ENCODE data around the gene EML1. TPM values are rescaled to one million over a fixed set of nuclear protein-coding genes. Genes with fewer than 3 reads are reported as not detected.
"Not testable (repeated sequence)": the region's sequence is repeated elsewhere in the genome, so short reads cannot be mapped to it uniquely, and the experiment has no call there.

Gene EML1
- total RNA-seq, 2 donors from 2014 or later: 2.2 TPM; not detected in 1

- ATAC-seq (no peak), DNase-seq (ENCODE audit: low spot score in 2 of 2) (peak in 1 of 2 donors; percentile 40)
- no peak overlapping the region for H3K27ac Mint-ChIP-seq
- no peaks in the 10 kb centered on the region for H3K9me3 Mint-ChIP-seq
- H3K36me3 Mint-ChIP-seq: no peaks in the 10 kb centered on the region
These were observed 145.2 kb downstream of the EML1 start for GRCh38 chr14:99938376-99938775.

DNA sequence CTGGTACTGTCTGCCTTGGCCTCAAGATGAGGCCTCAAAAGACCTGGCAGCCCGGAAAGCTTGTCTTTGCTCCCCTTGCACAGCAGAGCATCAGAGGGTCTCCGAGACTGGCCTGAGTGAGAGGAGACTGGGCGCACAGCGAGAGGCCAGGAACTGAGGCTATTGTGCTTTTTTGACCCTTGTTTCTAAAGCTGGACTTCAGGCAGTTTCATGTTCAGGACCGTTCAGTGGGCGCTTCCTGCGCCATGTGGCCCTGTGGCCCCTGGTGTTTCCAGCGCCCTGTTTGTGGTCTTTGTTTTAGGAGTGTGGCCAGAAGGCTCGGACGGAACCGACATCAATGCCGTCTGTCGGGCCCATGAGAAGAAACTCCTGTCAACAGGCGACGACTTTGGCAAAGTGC is 145.7 kb downstream of the EML1 start:
- Mint-ChIP-seq H3K36me3 (no peaks in the 10 kb centered on the region), H3K9me3 (no peaks in the 10 kb centered on the region), H3K27ac (no peak overlapping the region)
- DNase-seq (ENCODE audit: low spot score in 2 of 2): peak in 1 of 2 donors; percentile 13
- ATAC-seq: no peak

- peak in 1 of 2 donors; percentile 45 for DNase-seq (ENCODE audit: low spot score in 2 of 2)
- Mint-ChIP-seq H3K36me3 (no peaks in the 10 kb centered on the region), H3K27ac (no peak overlapping the region), H3K9me3 (no peaks in the 10 kb centered on the region)
- no peak for ATAC-seq
These were observed 146.2 kb downstream of the EML1 start for GRCh38 chr14:99939421-99939820.

GRCh38 chr14:99940064-99940463 is 146.9 kb downstream of the EML1 start:
- Mint-ChIP-seq H3K36me3 (no peaks in the 10 kb centered on the region), H3K27ac (no peak overlapping the region), H3K9me3 (no peaks in the 10 kb centered on the region)
- ATAC-seq (no peak), DNase-seq (ENCODE audit: low spot score in 2 of 2) (no peak)

DNA sequence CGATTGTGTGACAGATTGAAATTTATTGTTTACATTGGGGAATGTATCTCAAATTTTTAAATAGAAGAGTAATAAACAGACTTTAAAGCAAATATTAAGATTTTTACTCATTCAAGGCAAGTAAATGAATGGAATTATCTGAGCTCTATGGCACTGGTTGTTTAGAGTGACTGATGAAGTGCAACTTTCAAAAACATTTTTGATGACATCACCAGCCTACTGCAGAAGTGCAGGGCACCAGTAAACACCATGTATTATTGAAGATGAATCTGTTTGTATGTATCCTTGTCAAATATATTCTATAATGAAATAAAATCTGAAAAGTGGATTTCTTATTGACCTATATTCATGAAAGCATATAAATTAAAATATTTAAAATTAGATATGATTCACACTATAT is 148.0 kb downstream of the EML1 start:
- Mint-ChIP-seq H3K36me3 (no peaks in the 10 kb centered on the region), H3K27ac (no peak overlapping the region), H3K9me3 (no peaks in the 10 kb centered on the region)
- ATAC-seq (no peak), DNase-seq (ENCODE audit: low spot score in 2 of 2) (no peak)

DNA sequence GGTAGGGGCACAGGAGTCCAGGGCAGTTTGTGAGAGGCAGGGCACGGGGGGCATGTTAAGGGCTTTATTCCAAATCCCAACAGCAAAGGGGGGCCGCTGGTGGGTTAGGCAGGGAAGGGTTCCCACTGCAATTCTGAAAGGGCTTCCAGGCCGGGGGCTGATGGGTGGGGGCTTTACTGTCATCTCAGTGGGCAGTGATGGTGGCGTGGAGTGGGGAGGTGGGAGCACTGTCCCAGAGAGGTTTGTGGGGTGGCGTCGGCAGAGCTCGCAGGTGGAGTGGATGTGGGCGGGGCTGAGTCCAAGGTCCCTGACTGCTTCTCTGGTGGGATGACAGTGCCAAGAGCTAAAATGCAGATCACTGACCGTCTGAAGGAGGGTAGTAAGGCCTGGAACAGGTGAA is 150.4 kb downstream of the EML1 start:
- H3K36me3 Mint-ChIP-seq: no peaks in the 10 kb centered on the region
- no peak for ATAC-seq
- DNase-seq (ENCODE audit: low spot score in 2 of 2): no peak
- H3K9me3 Mint-ChIP-seq: no peaks in the 10 kb centered on the region
- H3K27ac Mint-ChIP-seq: no peak overlapping the region

- Mint-ChIP-seq H3K36me3 (no peaks in the 10 kb centered on the region), H3K27ac (no peak overlapping the region), H3K9me3 (no peaks in the 10 kb centered on the region)
- DNase-seq (ENCODE audit: low spot score in 2 of 2): no peak
- ATAC-seq: no peak
These were observed 151.0 kb downstream of the EML1 start for GRCh38 chr14:99944241-99944651.

- peak in 1 of 2 donors; percentile 52 for ATAC-seq
- DNase-seq (ENCODE audit: low spot score in 2 of 2): no peak
These were observed 152.8 kb downstream of the EML1 start for GRCh38 chr14:99945732-99946651.

DNA sequence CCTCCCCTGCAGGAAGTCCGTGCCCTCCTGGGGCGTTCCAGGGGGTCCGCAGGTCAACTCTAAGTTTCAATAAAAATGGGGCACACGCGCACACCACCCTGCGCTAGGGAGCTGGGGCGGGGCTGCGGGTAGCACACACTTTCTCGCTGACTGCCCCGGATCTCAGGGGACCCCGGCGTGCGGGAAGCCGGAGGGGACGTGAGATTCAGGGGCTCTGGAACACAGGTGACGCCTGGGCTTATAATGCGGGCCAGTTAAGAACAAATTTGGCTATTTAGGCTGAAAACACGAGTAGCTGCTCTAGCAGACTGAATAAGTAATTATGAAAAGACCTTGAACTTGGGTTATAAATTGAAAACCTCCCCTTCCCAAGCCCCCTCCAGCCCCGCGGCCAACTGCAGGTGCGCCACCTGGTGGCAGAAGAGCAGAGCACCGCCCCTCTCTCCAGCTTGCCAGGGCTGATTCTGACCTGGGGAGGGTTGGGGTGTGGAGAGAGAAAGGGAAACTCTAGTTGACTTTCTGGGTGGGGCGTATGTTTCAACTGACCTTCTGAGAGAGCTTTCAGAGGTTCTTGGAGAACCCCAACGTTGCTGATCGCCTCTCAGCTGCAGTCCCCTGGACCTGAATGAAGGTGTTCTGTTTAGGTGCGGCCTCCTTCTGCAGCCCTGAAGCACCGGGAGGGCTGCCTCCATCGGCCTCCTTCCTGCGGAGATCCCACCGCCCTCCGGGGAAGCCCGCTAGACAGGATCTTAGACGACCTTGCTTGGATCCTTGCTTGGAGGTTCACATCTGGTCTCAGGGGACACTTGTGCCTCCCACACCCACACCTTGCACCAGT is 153.7 kb downstream of the EML1 start:
- H3K36me3 Mint-ChIP-seq: no peaks in the 10 kb centered on the region
- DNase-seq (ENCODE audit: low spot score in 2 of 2): peak in 1 of 2 donors; percentile 77
- peak overlapping the region in 1 of 2 donors; percentile 14 for H3K27ac Mint-ChIP-seq
- peak; percentile 74 to 82 for ATAC-seq
- no peaks in the 10 kb centered on the region for H3K9me3 Mint-ChIP-seq

More at GRCh38 chr14:99945732-99946651, 152.8 kb downstream of the EML1 start:
- no peaks in the 10 kb centered on the region for H3K36me3 Mint-ChIP-seq
- no peaks in the 10 kb centered on the region for H3K9me3 Mint-ChIP-seq
- no peak overlapping the region for H3K27ac Mint-ChIP-seq

GRCh38 chr14:99947695-99948094 is 154.5 kb downstream of the EML1 start:
- no peak overlapping the region for H3K27ac Mint-ChIP-seq
- no peaks in the 10 kb centered on the region for H3K36me3 Mint-ChIP-seq
- peaks cover 0 to 1% of the 10 kb centered on the region in 2 donors for H3K9me3 Mint-ChIP-seq
- ATAC-seq (no peak), DNase-seq (ENCODE audit: low spot score in 2 of 2) (no peak)

GRCh38 chr14:99949011-99949732 is 156.0 kb downstream of the EML1 start:
- peak in 1 of 2 donors; percentile 32 for DNase-seq (ENCODE audit: low spot score in 2 of 2)
- ATAC-seq: peak in 1 of 2 donors; percentile 77
- H3K27ac Mint-ChIP-seq: peak overlapping the region in 1 of 2 donors; percentile 79
- H3K9me3 Mint-ChIP-seq, H3K36me3 Mint-ChIP-seq: not testable (repeated sequence)

DNA sequence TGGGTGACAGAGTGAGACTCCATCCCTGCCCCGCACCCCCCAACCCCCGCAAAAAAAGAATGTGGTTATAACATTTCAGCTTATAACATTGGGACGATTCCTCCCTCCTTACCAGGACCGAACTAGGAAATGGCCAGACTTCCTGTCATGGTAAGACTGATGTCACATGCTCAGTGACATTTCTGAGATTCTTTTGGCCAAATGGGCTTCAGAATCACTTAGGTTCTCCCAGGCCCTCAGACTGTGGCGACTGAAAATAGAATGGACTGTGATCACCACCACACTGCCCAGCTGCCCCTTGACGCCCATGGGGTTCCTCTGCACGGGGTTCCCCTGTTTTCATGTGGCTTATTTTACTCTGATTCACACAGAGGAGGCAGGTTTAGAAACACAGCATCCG is 157.0 kb downstream of the EML1 start:
- Mint-ChIP-seq H3K27ac (no peak overlapping the region), H3K9me3 (peaks cover 5 to 7% of the 10 kb centered on the region in 2 donors), H3K36me3 (peaks cover 0 to 4% of the 10 kb centered on the region in 2 donors)
- no peak for DNase-seq (ENCODE audit: low spot score in 2 of 2)
- no peak for ATAC-seq

GRCh38 chr14:99951085-99951484 is 157.9 kb downstream of the EML1 start:
- DNase-seq (ENCODE audit: low spot score in 2 of 2) (no peak), ATAC-seq (no peak)
- Mint-ChIP-seq H3K36me3 (peaks cover 0 to 4% of the 10 kb centered on the region in 2 donors), H3K27ac (no peak overlapping the region), H3K9me3 (peaks cover 5 to 7% of the 10 kb centered on the region in 2 donors)

- Mint-ChIP-seq H3K27ac (no peak overlapping the region), H3K36me3 (peaks cover 0 to 4% of the 10 kb centered on the region in 2 donors), H3K9me3 (peaks cover 5 to 7% of the 10 kb centered on the region in 2 donors)
- no peak for ATAC-seq
- no peak for DNase-seq (ENCODE audit: low spot score in 2 of 2)
These were observed 158.8 kb downstream of the EML1 start for GRCh38 chr14:99952039-99952438.

DNA sequence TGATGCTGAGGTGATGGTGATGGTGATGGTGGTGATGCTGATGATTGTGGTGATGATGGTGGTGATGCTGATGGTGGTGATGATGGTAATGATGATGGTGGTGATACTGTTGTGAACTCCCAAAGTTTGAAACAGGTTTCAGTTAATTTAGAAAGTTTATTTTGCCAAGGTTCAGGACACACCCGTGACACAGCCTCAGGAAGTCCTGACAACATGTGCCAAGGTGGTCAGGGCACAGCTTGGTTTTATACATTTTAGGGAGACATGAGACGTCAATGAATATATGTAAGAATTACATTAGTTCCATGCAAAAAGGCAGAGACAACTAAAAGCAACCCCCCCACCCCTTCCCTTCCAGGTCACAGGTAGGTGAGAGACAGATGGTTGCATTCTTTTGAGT is 159.2 kb downstream of the EML1 start:
- ATAC-seq: no peak
- Mint-ChIP-seq H3K27ac (no peak overlapping the region), H3K9me3 (peaks cover 5 to 7% of the 10 kb centered on the region in 2 donors), H3K36me3 (peaks cover 0 to 4% of the 10 kb centered on the region in 2 donors)
- DNase-seq (ENCODE audit: low spot score in 2 of 2): no peak

DNA sequence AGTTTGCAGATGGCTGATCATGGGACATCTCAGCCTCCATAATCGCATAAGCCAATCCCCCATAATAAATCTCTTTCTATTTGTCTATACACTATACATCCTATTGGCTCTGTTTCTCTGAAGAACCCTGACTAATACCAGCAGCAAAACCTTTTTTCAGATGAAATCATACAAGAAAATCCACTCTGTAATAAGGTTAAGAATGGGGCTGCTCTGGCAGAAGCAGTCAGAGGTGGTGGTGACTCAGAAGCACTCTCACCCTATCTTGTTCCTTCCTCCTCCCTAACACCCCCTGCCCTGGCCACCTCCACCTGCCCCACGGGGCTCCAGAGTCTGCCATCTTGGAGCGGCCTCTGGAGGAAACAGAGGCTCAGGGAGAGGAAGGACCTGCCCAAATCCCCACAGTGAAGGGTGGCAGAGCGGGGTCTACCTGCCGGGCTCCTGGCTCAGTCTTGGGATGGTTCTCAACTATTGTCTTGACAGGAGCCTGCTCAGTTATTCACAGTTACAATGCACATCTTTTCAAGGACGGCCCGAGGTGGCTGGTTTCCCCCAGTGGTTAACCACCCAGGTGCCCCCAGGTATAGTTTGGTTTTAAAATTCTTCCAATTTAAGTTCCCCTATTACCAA is 162.7 kb downstream of the EML1 start:
- Mint-ChIP-seq H3K27ac (no peak overlapping the region), H3K36me3 (peaks cover 0 to 4% of the 10 kb centered on the region in 2 donors), H3K9me3 (peaks cover 5 to 7% of the 10 kb centered on the region in 2 donors)
- ATAC-seq (peak in 1 of 2 donors; percentile 66), DNase-seq (ENCODE audit: low spot score in 2 of 2) (no peak)

Data from activated naive CD4-positive, alpha-beta T cell treated with anti-CD3 and anti-CD28 coated beads, Interleukin-2, amount 50 U/mL, for 72 hours (primary cell).